Stimulated activated CD8-positive, alpha-beta memory T cell treated with anti-CD3 and anti-CD28 coated beads, Interleukin-12 subunit alpha, Interleukin-12 subunit beta, amount 100 ng/mL, for 1 hour (primary cell): ENCODE data around the gene ZFPM1.

Experiments
- DNase-seq: peaks from one replicate; pipeline ENCODE4 v3.0.0-alpha.2; 2020; ENCODE audit warnings: low read depth

The ZFPM1 gene

GRCh38 chr16:88527937-88528743 lies 75.1 kb downstream of the ZFPM1 start:
- DNase-seq = no peak

GRCh38 chr16:88528902-88529318 lies 75.8 kb downstream of the ZFPM1 start:
- DNase-seq = no peak

- no peak for DNase-seq
These were observed 76.5 kb downstream of the ZFPM1 start for GRCh38 chr16:88529596-88529995.

- no peak for DNase-seq
These were observed 77.2 kb downstream of the ZFPM1 start for GRCh38 chr16:88530051-88530857.

- no peak for DNase-seq
These were observed 77.8 kb downstream of the ZFPM1 start for GRCh38 chr16:88530858-88531203.

GRCh38 chr16:88531346-88531745 lies 78.3 kb downstream of the ZFPM1 start:
- DNase-seq = no peak

GRCh38 chr16:88531931-88532433 lies 78.9 kb downstream of the ZFPM1 start:
- DNase-seq = no peak

- no peak for DNase-seq
These were observed 79.6 kb downstream of the ZFPM1 start for GRCh38 chr16:88532434-88533241.

GRCh38 chr16:88533381-88533917 lies 80.4 kb downstream of the ZFPM1 start:
- no peak for DNase-seq

- peak; percentile 57 for DNase-seq
These were observed 81.0 kb downstream of the ZFPM1 start for GRCh38 chr16:88533932-88534637.

- DNase-seq = no peak
These were observed 81.6 kb downstream of the ZFPM1 start for GRCh38 chr16:88534638-88535190.

GRCh38 chr16:88535191-88535856 lies 82.2 kb downstream of the ZFPM1 start:
- DNase-seq = no peak

GRCh38 chr16:88535857-88536222 lies 82.8 kb downstream of the ZFPM1 start:
- DNase-seq = no peak

GRCh38 chr16:88536510-88536909 lies 83.4 kb downstream of the ZFPM1 start:
- no peak for DNase-seq

- no peak for DNase-seq
These were observed 84.1 kb downstream of the ZFPM1 start for GRCh38 chr16:88536971-88537751.

GRCh38 chr16:88537859-88538258 lies 84.8 kb downstream of the ZFPM1 start:
- DNase-seq = no peak

- no peak for DNase-seq
These were observed 85.4 kb downstream of the ZFPM1 start for GRCh38 chr16:88538366-88539060.

- no peak for DNase-seq
These were observed 86.2 kb downstream of the ZFPM1 start for GRCh38 chr16:88539261-88539651.
